GM23338 (cell line): ENCODE results near the gene VAV3. TPM values are rescaled to one million over a fixed set of nuclear protein-coding genes. Genes with fewer than 3 reads are reported as not detected.

Experiments used
- ATAC-seq: fragments of 200-7000 bp; cut with Tn5 transposase; 3 replicates; pipeline ENCODE4 v1.9.1; 2020
- DNase-seq: peaks from one replicate; pipeline ENCODE4 v3.0.0-alpha.2; 2015; ENCODE audit warnings: low spot score
- H2AFZ ChIP-seq: fragments of 200-600 bp; sonication (generic); 2 replicates; pipeline ENCODE4 v1.8.0; 2016; ENCODE audit warnings: antibody characterized with exemption, mild to moderate bottlenecking, moderate library complexity
- H3F3A ChIP-seq: fragments of 200-600 bp; sonication (generic); replicated peaks from 2 replicates; pipeline ENCODE4 v1.8.0; 2017; ENCODE audit warnings: antibody characterized with exemption, mixed run types, low read depth
- H3K27ac ChIP-seq: fragments of 200-600 bp; sonication (generic); 2 replicates; pipeline ENCODE4 v1.6.1; 2016; ENCODE audit warnings: low read depth
- H3K27me3 ChIP-seq: fragments of 200-600 bp; sonication (generic); 2 replicates; pipeline ENCODE4 v1.8.0; 2016; ENCODE audit warnings: mild to moderate bottlenecking, mixed run types, moderate library complexity; ENCODE audit not compliant: insufficient read depth
- H3K36me3 ChIP-seq: fragments of 200-600 bp; sonication (generic); 2 replicates; pipeline ENCODE4 v1.8.0; 2016; ENCODE audit warnings: mild to moderate bottlenecking; ENCODE audit not compliant: insufficient read depth
- H3K4me1 ChIP-seq: fragments of 200-600 bp; sonication (generic); 2 replicates; pipeline ENCODE4 v1.8.0; 2016; ENCODE audit warnings: mild to moderate bottlenecking, moderate library complexity; ENCODE audit not compliant: insufficient read depth
- H3K4me2 ChIP-seq: fragments of 200-600 bp; sonication (generic); 2 replicates; pipeline ENCODE4 v1.7.1; 2017; ENCODE audit warnings: mixed run types
- H3K4me3 ChIP-seq: fragments of 200-600 bp; sonication (generic); 2 replicates; pipeline ENCODE4 v1.6.1; 2016; ENCODE audit warnings: mixed run types
- H3K79me2 ChIP-seq: fragments of 200-600 bp; sonication (generic); replicated peaks from 2 replicates; pipeline ENCODE4 v1.8.0; 2017; ENCODE audit warnings: mild to moderate bottlenecking; ENCODE audit not compliant: insufficient read depth
- H3K9me2 ChIP-seq: fragments of 200-600 bp; sonication (generic); 2 replicates; pipeline ENCODE4 v1.8.0; 2017; ENCODE audit not compliant: insufficient read depth
- H4K20me1 ChIP-seq: fragments of 200-600 bp; sonication (generic); replicated peaks from 2 replicates; pipeline ENCODE4 v1.8.0; 2017; ENCODE audit warnings: mild to moderate bottlenecking; ENCODE audit not compliant: insufficient read depth
- H3K27ac Mint-ChIP-seq: 2 replicates; pipeline ENCODE4 v1.8.0; 2020; ENCODE audit warnings: inconsistent platforms, mild to moderate bottlenecking, moderate library complexity, mixed read lengths
- H3K27me3 Mint-ChIP-seq: 3 replicates; pipeline ENCODE4 v1.8.0; 2022; ENCODE audit warnings: low read depth, mild to moderate bottlenecking, moderate library complexity, mixed read lengths, inconsistent platforms; ENCODE audit not compliant: insufficient read depth, poor library complexity
- H3K36me3 Mint-ChIP-seq: 3 replicates; pipeline ENCODE4 v1.8.0; 2021; ENCODE audit warnings: low read depth, mild to moderate bottlenecking, inconsistent platforms, moderate library complexity, mixed read lengths
- H3K4me1 Mint-ChIP-seq: 3 replicates; pipeline ENCODE4 v1.8.0; 2020; ENCODE audit warnings: mild to moderate bottlenecking, inconsistent platforms, mixed read lengths
- H3K4me3 Mint-ChIP-seq: 3 replicates; pipeline ENCODE4 v1.8.0; 2021; ENCODE audit warnings: moderate library complexity, mild to moderate bottlenecking, inconsistent platforms, mixed read lengths
- H3K9me3 Mint-ChIP-seq: 3 replicates; pipeline ENCODE4 v1.8.0; 2020; ENCODE audit warnings: moderate library complexity, mild to moderate bottlenecking, inconsistent platforms, mixed read lengths
- CREB1 ChIP-seq: fragments of 250-450 bp; sonication (Bioruptor Pico); IDR thresholded peaks from 2 replicates; pipeline ENCODE4 v1.5.0; 2020; ENCODE audit warnings: low read depth, mild to moderate bottlenecking, moderate library complexity
- EZH2 ChIP-seq: fragments of 200-600 bp; sonication (generic); IDR thresholded peaks from one replicate; pipeline ENCODE4 v1.8.0; 2017; ENCODE audit warnings: antibody characterized with exemption, mild to moderate bottlenecking, low read depth; ENCODE audit not compliant: unreplicated experiment
- EZH2phosphoT487 ChIP-seq: fragments of 200-600 bp; sonication (generic); IDR thresholded peaks from one replicate; pipeline ENCODE4 v1.8.1; 2018; ENCODE audit warnings: antibody characterized with exemption; ENCODE audit not compliant: unreplicated experiment
- NANOG ChIP-seq: IDR thresholded peaks from 2 replicates; pipeline ENCODE4 v1.6.1; 2016; ENCODE audit warnings: antibody characterized with exemption, borderline replicate concordance
- POLR2AphosphoS5 ChIP-seq: IDR thresholded peaks from 2 replicates; pipeline ENCODE4 v1.6.1; 2016; ENCODE audit warnings: antibody characterized with exemption, low read depth
- STAT1 ChIP-seq: IDR thresholded peaks from one replicate; pipeline ENCODE4 v1.6.1; 2016; ENCODE audit warnings: antibody characterized with exemption; ENCODE audit not compliant: unreplicated experiment
- ZNF114 ChIP-seq: fragments of 250-450 bp; sonication (Bioruptor Pico); IDR thresholded peaks from 2 replicates; pipeline ENCODE4 v1.5.0; 2020; ENCODE audit warnings: mild to moderate bottlenecking, moderate library complexity
- ZNF331 ChIP-seq: fragments of 250-450 bp; sonication (Bioruptor Pico); IDR thresholded peaks from 2 replicates; pipeline ENCODE4 v1.5.0; 2020; ENCODE audit warnings: low read depth, mild to moderate bottlenecking, moderate library complexity
- polyA plus RNA-seq: library from polyadenylated mRNA; unstranded; fragments of >200 nt; fragmentation: Nextera tagmentation; extraction: Ambion mirVana; gene quantifications from 2 replicates; pipeline ENCODE4 v1.2.1, GENCODE V29; 2016
- total RNA-seq: library from RNA; depleted of rRNA; stranded (reverse); fragments of >200 nt; shearing (Covaris generic); gene quantifications from 2 replicates; pipeline ENCODE4 v1.2.3, GENCODE V29; 2014
- TF ChIP-seq, protein P1 (sequence below): fragments of 250-450 bp; sonication (Bioruptor Pico); IDR thresholded peaks from 2 replicates; pipeline ENCODE4 v1.5.0; 2020; ENCODE audit warnings: mild to moderate bottlenecking, moderate library complexity
- TF ChIP-seq, protein P2 (sequence below), 2 experiments: fragments of 200-600 bp in 1 of 2; sonication (generic) in 1 of 2; conservative IDR thresholded peaks; 2 replicates each; pipeline versions ENCODE4 v1.5.1 to v1.6.1; 2016 to 2017; ENCODE audit warnings: antibody characterized with exemption in 2 of 2, low read depth in 2 of 2, mild to moderate bottlenecking in 2 of 2, moderate library complexity in 1 of 2
- TF ChIP-seq, protein P3 (sequence below): IDR thresholded peaks from 2 replicates; pipeline ENCODE4 v1.6.1; 2016; ENCODE audit warnings: antibody characterized with exemption

VAV3 gene
- total and polyA plus RNA-seq, 2 experiments from 2014 or later: 3.0 to 11.3 TPM

DNA sequence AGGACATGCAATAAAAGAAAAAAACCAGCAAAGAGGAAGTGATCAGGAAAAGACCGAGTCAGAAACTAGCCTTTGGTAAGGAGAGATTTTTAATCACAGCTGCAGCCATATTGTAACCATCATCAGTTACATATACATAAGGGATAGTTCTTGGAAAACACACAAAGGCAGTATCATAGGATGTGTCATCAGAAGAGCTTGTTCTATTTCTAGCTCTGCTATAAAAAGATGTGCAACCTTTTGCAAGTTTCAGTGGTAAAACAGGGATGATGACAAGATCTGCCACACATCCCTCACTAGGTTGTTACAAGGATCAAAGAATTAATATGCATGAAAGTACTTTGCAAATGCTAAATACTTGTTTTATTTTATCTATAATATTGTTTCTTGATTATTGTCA is 342.0 kb downstream of the VAV3 start:
- no peak for ATAC-seq
- Mint-ChIP-seq H3K27ac (no peak overlapping the region), H3K9me3 (no peaks in the 10 kb centered on the region), H3K36me3 (no peaks in the 10 kb centered on the region), H3K4me1 (no peaks in the 10 kb centered on the region), H3K27me3 (no peaks in the 10 kb centered on the region), H3K4me3 (no peak overlapping the region)
- Histone ChIP-seq H3K36me3 (no peaks in the 10 kb centered on the region), H3K79me2 (no peaks in the 10 kb centered on the region), H4K20me1 (no peaks in the 10 kb centered on the region), H3K27me3 (no peaks in the 10 kb centered on the region), H3K4me2 (no peak overlapping the region), H3K4me1 (no peaks in the 10 kb centered on the region), H3K4me3 (no peak overlapping the region), H3K27ac (no peak overlapping the region), H2AFZ (no peak overlapping the region), H3F3A (no peaks in the 10 kb centered on the region), H3K9me2 (no peaks in the 10 kb centered on the region)
- no peak for DNase-seq
- TF ChIP-seq, protein P1, sequence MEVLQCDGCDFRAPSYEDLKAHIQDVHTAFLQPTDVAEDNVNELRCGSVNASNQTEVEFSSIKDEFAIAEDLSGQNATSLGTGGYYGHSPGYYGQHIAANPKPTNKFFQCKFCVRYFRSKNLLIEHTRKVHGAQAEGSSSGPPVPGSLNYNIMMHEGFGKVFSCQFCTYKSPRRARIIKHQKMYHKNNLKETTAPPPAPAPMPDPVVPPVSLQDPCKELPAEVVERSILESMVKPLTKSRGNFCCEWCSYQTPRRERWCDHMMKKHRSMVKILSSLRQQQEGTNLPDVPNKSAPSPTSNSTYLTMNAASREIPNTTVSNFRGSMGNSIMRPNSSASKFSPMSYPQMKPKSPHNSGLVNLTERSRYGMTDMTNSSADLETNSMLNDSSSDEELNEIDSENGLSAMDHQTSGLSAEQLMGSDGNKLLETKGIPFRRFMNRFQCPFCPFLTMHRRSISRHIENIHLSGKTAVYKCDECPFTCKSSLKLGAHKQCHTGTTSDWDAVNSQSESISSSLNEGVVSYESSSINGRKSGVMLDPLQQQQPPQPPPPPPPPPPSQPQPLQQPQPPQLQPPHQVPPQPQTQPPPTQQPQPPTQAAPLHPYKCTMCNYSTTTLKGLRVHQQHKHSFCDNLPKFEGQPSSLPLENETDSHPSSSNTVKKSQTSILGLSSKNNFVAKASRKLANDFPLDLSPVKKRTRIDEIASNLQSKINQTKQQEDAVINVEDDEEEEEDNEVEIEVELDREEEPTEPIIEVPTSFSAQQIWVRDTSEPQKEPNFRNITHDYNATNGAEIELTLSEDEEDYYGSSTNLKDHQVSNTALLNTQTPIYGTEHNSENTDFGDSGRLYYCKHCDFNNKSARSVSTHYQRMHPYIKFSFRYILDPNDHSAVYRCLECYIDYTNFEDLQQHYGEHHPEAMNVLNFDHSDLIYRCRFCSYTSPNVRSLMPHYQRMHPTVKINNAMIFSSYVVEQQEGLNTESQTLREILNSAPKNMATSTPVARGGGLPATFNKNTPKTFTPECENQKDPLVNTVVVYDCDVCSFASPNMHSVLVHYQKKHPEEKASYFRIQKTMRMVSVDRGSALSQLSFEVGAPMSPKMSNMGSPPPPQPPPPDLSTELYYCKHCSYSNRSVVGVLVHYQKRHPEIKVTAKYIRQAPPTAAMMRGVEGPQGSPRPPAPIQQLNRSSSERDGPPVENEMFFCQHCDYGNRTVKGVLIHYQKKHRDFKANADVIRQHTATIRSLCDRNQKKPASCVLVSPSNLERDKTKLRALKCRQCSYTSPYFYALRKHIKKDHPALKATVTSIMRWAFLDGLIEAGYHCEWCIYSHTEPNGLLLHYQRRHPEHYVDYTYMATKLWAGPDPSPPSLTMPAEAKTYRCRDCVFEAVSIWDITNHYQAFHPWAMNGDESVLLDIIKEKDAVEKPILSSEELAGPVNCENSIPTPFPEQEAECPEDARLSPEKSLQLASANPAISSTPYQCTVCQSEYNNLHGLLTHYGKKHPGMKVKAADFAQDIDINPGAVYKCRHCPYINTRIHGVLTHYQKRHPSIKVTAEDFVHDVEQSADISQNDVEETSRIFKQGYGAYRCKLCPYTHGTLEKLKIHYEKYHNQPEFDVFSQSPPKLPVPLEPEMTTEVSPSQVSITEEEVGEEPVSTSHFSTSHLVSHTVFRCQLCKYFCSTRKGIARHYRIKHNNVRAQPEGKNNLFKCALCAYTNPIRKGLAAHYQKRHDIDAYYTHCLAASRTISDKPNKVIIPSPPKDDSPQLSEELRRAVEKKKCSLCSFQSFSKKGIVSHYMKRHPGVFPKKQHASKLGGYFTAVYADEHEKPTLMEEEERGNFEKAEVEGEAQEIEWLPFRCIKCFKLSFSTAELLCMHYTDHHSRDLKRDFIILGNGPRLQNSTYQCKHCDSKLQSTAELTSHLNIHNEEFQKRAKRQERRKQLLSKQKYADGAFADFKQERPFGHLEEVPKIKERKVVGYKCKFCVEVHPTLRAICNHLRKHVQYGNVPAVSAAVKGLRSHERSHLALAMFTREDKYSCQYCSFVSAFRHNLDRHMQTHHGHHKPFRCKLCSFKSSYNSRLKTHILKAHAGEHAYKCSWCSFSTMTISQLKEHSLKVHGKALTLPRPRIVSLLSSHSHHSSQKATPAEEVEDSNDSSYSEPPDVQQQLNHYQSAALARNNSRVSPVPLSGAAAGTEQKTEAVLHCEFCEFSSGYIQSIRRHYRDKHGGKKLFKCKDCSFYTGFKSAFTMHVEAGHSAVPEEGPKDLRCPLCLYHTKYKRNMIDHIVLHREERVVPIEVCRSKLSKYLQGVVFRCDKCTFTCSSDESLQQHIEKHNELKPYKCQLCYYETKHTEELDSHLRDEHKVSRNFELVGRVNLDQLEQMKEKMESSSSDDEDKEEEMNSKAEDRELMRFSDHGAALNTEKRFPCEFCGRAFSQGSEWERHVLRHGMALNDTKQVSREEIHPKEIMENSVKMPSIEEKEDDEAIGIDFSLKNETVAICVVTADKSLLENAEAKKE: no peak
- TF ChIP-seq EZH2phosphoT487 (no peak), ZNF331 (no peak), NANOG (no peak), POLR2AphosphoS5 (no peak), ZNF114 (CRISPR knock-in tag) (no peak), EZH2 (no peak), CREB1 (no peak), STAT1 (no peak)
- TF ChIP-seq, protein P2, sequence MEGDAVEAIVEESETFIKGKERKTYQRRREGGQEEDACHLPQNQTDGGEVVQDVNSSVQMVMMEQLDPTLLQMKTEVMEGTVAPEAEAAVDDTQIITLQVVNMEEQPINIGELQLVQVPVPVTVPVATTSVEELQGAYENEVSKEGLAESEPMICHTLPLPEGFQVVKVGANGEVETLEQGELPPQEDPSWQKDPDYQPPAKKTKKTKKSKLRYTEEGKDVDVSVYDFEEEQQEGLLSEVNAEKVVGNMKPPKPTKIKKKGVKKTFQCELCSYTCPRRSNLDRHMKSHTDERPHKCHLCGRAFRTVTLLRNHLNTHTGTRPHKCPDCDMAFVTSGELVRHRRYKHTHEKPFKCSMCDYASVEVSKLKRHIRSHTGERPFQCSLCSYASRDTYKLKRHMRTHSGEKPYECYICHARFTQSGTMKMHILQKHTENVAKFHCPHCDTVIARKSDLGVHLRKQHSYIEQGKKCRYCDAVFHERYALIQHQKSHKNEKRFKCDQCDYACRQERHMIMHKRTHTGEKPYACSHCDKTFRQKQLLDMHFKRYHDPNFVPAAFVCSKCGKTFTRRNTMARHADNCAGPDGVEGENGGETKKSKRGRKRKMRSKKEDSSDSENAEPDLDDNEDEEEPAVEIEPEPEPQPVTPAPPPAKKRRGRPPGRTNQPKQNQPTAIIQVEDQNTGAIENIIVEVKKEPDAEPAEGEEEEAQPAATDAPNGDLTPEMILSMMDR (conservative IDR thresholded peaks at IDR 0.05; ENCODE audit: low read depth in 2 of 2): no peak
- TF ChIP-seq, protein P3, sequence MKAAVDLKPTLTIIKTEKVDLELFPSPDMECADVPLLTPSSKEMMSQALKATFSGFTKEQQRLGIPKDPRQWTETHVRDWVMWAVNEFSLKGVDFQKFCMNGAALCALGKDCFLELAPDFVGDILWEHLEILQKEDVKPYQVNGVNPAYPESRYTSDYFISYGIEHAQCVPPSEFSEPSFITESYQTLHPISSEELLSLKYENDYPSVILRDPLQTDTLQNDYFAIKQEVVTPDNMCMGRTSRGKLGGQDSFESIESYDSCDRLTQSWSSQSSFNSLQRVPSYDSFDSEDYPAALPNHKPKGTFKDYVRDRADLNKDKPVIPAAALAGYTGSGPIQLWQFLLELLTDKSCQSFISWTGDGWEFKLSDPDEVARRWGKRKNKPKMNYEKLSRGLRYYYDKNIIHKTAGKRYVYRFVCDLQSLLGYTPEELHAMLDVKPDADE: no peak
